HL-60 (cell line): ENCODE results near the gene FAM171A1.

Source experiments
- DNase-seq, 2 experiments: peaks; one replicate each; pipeline ENCODE4 v3.0.0-alpha.2; 2010 to 2020; ENCODE audit warnings: low read depth in 1 of 2, low spot score in 1 of 2
- H3K27ac ChIP-seq: fragments of 250-450 bp; sonication (Bioruptor Pico); replicated peaks from 2 replicates; pipeline ENCODE4 v1.5.1; 2020; ENCODE audit warnings: mild to moderate bottlenecking, moderate library complexity
- H3K27me3 ChIP-seq: fragments of 250-450 bp; sonication (Bioruptor Pico); 2 replicates; pipeline ENCODE4 v1.5.1; 2021; ENCODE audit warnings: mild to moderate bottlenecking, moderate library complexity; ENCODE audit not compliant: insufficient read depth, poor library complexity, severe bottlenecking
- H3K4me3 ChIP-seq: replicated peaks from 2 replicates; pipeline ENCODE4 v1.5.1; 2011; ENCODE audit warnings: mild to moderate bottlenecking, control low read depth, low read length; ENCODE audit not compliant: insufficient read depth
- GABPA ChIP-seq: IDR thresholded peaks from 2 replicates; pipeline ENCODE4 v1.6.1; 2012; ENCODE audit warnings: low read depth
- POLR2AphosphoS5 ChIP-seq: IDR thresholded peaks from 2 replicates; pipeline ENCODE4 v1.6.1; 2012; ENCODE audit warnings: low read depth
- SPI1 ChIP-seq: IDR thresholded peaks from 2 replicates; pipeline ENCODE4 v1.6.1; 2012; ENCODE audit warnings: low read depth, mild to moderate bottlenecking, borderline replicate concordance
- TF ChIP-seq, protein P1 (sequence below): IDR thresholded peaks from 2 replicates; pipeline ENCODE4 v1.6.1; 2012; ENCODE audit warnings: low read depth; ENCODE audit not compliant: insufficient replicate concordance
- TF ChIP-seq, protein P2 (sequence below): IDR thresholded peaks from one replicate; pipeline ENCODE4 v1.5.1; 2011; ENCODE audit warnings: low read length, control low read depth, inconsistent platforms; ENCODE audit not compliant: insufficient read depth

FAM171A1 gene

GRCh38 chr10:15336211-15336610 lies 34.9 kb downstream of the FAM171A1 start:
- TF ChIP-seq POLR2AphosphoS5 (no peak), SPI1 (no peak), GABPA (no peak)
- TF ChIP-seq, protein P1, sequence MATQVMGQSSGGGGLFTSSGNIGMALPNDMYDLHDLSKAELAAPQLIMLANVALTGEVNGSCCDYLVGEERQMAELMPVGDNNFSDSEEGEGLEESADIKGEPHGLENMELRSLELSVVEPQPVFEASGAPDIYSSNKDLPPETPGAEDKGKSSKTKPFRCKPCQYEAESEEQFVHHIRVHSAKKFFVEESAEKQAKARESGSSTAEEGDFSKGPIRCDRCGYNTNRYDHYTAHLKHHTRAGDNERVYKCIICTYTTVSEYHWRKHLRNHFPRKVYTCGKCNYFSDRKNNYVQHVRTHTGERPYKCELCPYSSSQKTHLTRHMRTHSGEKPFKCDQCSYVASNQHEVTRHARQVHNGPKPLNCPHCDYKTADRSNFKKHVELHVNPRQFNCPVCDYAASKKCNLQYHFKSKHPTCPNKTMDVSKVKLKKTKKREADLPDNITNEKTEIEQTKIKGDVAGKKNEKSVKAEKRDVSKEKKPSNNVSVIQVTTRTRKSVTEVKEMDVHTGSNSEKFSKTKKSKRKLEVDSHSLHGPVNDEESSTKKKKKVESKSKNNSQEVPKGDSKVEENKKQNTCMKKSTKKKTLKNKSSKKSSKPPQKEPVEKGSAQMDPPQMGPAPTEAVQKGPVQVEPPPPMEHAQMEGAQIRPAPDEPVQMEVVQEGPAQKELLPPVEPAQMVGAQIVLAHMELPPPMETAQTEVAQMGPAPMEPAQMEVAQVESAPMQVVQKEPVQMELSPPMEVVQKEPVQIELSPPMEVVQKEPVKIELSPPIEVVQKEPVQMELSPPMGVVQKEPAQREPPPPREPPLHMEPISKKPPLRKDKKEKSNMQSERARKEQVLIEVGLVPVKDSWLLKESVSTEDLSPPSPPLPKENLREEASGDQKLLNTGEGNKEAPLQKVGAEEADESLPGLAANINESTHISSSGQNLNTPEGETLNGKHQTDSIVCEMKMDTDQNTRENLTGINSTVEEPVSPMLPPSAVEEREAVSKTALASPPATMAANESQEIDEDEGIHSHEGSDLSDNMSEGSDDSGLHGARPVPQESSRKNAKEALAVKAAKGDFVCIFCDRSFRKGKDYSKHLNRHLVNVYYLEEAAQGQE: no peak
- TF ChIP-seq, protein P2, sequence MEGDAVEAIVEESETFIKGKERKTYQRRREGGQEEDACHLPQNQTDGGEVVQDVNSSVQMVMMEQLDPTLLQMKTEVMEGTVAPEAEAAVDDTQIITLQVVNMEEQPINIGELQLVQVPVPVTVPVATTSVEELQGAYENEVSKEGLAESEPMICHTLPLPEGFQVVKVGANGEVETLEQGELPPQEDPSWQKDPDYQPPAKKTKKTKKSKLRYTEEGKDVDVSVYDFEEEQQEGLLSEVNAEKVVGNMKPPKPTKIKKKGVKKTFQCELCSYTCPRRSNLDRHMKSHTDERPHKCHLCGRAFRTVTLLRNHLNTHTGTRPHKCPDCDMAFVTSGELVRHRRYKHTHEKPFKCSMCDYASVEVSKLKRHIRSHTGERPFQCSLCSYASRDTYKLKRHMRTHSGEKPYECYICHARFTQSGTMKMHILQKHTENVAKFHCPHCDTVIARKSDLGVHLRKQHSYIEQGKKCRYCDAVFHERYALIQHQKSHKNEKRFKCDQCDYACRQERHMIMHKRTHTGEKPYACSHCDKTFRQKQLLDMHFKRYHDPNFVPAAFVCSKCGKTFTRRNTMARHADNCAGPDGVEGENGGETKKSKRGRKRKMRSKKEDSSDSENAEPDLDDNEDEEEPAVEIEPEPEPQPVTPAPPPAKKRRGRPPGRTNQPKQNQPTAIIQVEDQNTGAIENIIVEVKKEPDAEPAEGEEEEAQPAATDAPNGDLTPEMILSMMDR: no peak
- H3K27me3 ChIP-seq: no peaks in the 10 kb centered on the region
- DNase-seq: no peak
- no peak overlapping the region for H3K4me3 ChIP-seq
- H3K27ac ChIP-seq: no peak overlapping the region

DNA sequence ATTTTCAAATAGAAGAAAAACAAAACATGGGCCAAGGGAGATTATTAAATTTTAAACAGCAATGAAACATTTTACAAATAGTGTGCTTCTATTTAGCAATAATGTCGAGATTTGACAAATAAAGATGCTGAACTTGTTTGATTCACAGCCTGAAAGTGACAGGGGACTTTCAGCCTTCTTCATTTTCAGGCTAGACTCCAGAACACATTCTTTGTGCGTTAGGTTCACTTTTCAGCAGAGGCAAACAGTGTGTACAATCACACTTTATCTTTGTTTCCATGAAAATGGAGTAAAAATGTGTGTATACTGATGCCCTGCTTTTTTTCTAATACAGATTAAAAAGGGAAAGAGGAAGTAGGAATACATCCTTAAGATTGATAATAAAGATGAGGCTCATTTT lies 35.6 kb downstream of the FAM171A1 start:
- DNase-seq: no peak
- no peak overlapping the region for H3K27ac ChIP-seq
- H3K27me3 ChIP-seq: no peaks in the 10 kb centered on the region
- H3K4me3 ChIP-seq: no peak overlapping the region
- TF ChIP-seq, protein P1: no peak
- TF ChIP-seq SPI1 (no peak), POLR2AphosphoS5 (no peak), GABPA (no peak)
- TF ChIP-seq, protein P2: no peak

DNA sequence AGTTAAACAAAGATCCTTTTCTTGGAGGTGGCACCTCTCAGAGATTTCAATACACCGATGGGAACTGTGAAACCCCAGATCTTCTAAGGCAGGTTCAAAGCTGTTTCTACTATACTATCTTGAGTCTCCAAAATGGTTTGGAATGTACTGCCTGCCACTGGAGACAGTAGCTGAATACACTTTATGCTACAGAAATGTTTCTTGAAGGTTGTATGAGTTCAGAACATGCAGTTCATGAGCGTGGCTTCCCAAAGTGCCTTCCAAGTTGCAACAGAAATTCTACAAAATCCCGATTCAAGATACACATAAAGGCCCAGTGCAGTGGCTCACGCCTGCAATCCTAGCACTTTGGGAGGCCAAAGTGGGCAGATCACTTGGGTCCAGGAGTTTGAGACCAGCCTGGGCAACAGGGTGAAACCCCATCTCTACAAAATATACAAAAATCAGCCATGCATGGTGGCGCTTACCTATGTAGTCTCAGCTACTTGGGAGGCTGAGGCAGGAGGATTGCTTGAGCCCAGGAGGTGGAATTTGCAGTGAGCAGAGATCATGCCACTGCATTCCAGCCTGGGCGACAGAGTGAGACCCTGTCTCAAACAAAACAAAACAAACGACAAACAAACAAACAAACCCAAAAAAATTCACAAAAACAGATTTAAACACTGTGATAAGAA lies 36.3 kb downstream of the FAM171A1 start:
- no peak for TF ChIP-seq GABPA
- TF ChIP-seq, protein P1: no peak
- TF ChIP-seq POLR2AphosphoS5: no peak
- no peak for TF ChIP-seq SPI1
- TF ChIP-seq, protein P2: no peak
- no peak for DNase-seq
- no peak overlapping the region for H3K4me3 ChIP-seq
- no peak overlapping the region for H3K27ac ChIP-seq
- no peaks in the 10 kb centered on the region for H3K27me3 ChIP-seq
